MM.1S (cell line): Measurements from ENCODE around the gene DEDD.

ENCODE experiments used
- CTCF ChIP-seq: fragments of 300-600 bp; sonication (generic); IDR thresholded peaks from 2 replicates; pipeline ENCODE4 v1.5.1; 2016; ENCODE audit warnings: antibody characterized with exemption, low read length, mixed read lengths
- EZH2 ChIP-seq: fragments of 300-600 bp; sonication (generic); optimal IDR thresholded peaks from 2 replicates; pipeline ENCODE3; 2017; ENCODE audit warnings: low read depth, mild to moderate bottlenecking, antibody characterized with exemption, low read length, mixed read lengths

DNA sequence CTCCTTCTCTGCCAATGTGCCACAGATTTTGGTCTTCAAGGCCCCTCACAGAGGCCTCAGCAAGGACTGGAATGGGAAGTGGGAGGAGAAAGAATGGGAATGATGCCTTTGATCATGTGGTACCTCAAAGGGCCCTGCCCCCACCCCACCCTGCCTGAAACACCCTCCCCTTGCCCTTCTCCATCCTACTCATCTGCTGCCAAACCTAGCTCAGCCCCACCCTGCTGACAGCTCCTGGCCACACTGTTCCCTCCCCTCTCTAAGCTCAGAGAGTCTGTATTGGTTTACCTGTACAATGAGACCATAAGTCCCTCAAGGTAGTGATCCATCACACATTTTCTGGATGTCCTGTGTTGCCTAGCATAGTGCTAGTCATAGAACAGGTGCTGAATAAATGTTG lies 56.1 kb downstream of the DEDD start:
- TF ChIP-seq CTCF (no peak), EZH2 (no peak)
